K562 (cell line): ENCODE measurements around the gene OR5AU1. TPM values are rescaled to one million over a fixed set of nuclear protein-coding genes. Genes with fewer than 3 reads are reported as not detected.
A peak's percentile ranks its signal among the peaks of the same experiment; 100 is the strongest.

Source experiments
- CEBPG ChIP-seq, 3 experiments: fragments of 200-800 bp in 1 of 3; sonication (Bioruptor generic) in 1 of 3; sonication (generic) in 1 of 3; formaldehyde crosslinking in 1 of 3; IDR thresholded peaks in 2 of 3; conservative IDR thresholded peaks in 1 of 3; 2 replicates each; pipeline versions ENCODE4 v1.6.1 to v1.8.0; 2016 to 2022; ENCODE audit warnings: missing compliant biosample characterization in 2 of 3, missing genetic modification characterization in 2 of 3, mild to moderate bottlenecking in 1 of 3, missing genetic modification reagents in 1 of 3
- CREB1 ChIP-seq, 2 experiments: sonication (generic) in 1 of 2; formaldehyde crosslinking in 1 of 2; IDR thresholded peaks; 2 replicates each; pipeline versions ENCODE4 v1.6.1 to v1.8.0; 2012 to 2022; ENCODE audit warnings: inconsistent platforms in 1 of 2, mild to moderate bottlenecking in 1 of 2, missing genetic modification reagents in 1 of 2, moderate library complexity in 1 of 2
- CXXC5 ChIP-seq: fragments of 250-450 bp; sonication (Bioruptor Pico); IDR thresholded peaks from 2 replicates; pipeline ENCODE4 v1.8.0; 2022; ENCODE audit warnings: inconsistent platforms, mild to moderate bottlenecking, moderate library complexity
- DACH1 ChIP-seq: fragments of 450-650 bp; IDR thresholded peaks from 2 replicates; pipeline ENCODE4 v1.6.1; 2018; ENCODE audit not compliant: partially characterized antibody
- ETV5 ChIP-seq: sonication (generic); formaldehyde crosslinking; IDR thresholded peaks from 2 replicates; pipeline ENCODE4 v1.4.0; 2020; ENCODE audit warnings: low read depth, mild to moderate bottlenecking, missing genetic modification reagents
- HDAC3 ChIP-seq: fragments of 450-650 bp; IDR thresholded peaks from 2 replicates; pipeline ENCODE4 v1.6.1; 2018; ENCODE audit warnings: borderline replicate concordance, mild to moderate bottlenecking, moderate library complexity; ENCODE audit not compliant: partially characterized antibody
- HNRNPL ChIP-seq: fragments of 200-400 bp; formaldehyde crosslinking; IDR thresholded peaks from 2 replicates; pipeline ENCODE4 v1.6.1; 2017; ENCODE audit warnings: low read depth, mild to moderate bottlenecking, low read length
- HSF4 ChIP-seq: fragments of 250-450 bp; sonication (Bioruptor Pico); IDR thresholded peaks from 2 replicates; pipeline ENCODE4 v2.1.2; 2022; ENCODE audit warnings: mild to moderate bottlenecking, moderate library complexity, borderline replicate concordance
- JUNB ChIP-seq: fragments of 450-650 bp; formaldehyde crosslinking; conservative IDR thresholded peaks from 2 replicates; pipeline ENCODE4 v1.4.0; 2020; ENCODE audit warnings: mild to moderate bottlenecking
- MAFK ChIP-seq: IDR thresholded peaks from 2 replicates; pipeline ENCODE4 v1.6.1; 2011; ENCODE audit warnings: low read length, improper control_type of control experiment
- MTA2 ChIP-seq: fragments of 450-650 bp; IDR thresholded peaks from 2 replicates; pipeline ENCODE4 v1.6.1; 2016; ENCODE audit warnings: low read depth
- NFIX ChIP-seq: fragments of 250-450 bp; sonication (Bioruptor Pico); IDR thresholded peaks from 2 replicates; pipeline ENCODE4 v1.4.0; 2020; ENCODE audit warnings: low read depth, mild to moderate bottlenecking, moderate library complexity
- PCBP1 ChIP-seq: fragments of 200-400 bp; formaldehyde crosslinking; IDR thresholded peaks from 2 replicates; pipeline ENCODE4 v1.6.1; 2018; ENCODE audit warnings: mild to moderate bottlenecking, low read depth, low read length; ENCODE audit not compliant: poor library complexity, severe bottlenecking
- RHOXF2B ChIP-seq: fragments of 250-450 bp; sonication (Bioruptor Pico); conservative IDR thresholded peaks from 2 replicates; pipeline ENCODE4 v1.5.1; 2021
- SMARCA4 ChIP-seq: fragments of 450-650 bp; IDR thresholded peaks from 2 replicates; pipeline ENCODE4 v1.6.1; 2016
- TAL1 ChIP-seq: fragments of 450-650 bp; IDR thresholded peaks from 2 replicates; pipeline ENCODE4 v1.6.1; 2016; ENCODE audit warnings: mild to moderate bottlenecking
- TEAD1 ChIP-seq, 2 experiments: fragments of 450-650 bp in 1 of 2; sonication (generic) in 1 of 2; formaldehyde crosslinking; IDR thresholded peaks; 2 replicates each; pipeline versions ENCODE4 v1.4.0 to v1.8.0; 2020 to 2022; ENCODE audit warnings: mild to moderate bottlenecking in 2 of 2, missing genetic modification reagents in 1 of 2
- ZBED1 ChIP-seq: IDR thresholded peaks from 2 replicates; pipeline ENCODE4 v1.6.1; 2014
- ZNF318 ChIP-seq, 2 experiments: fragments of 450-650 bp; IDR thresholded peaks; 2 replicates each; pipeline ENCODE4 v1.6.1; 2016; ENCODE audit warnings: mild to moderate bottlenecking in 2 of 2, borderline replicate concordance in 1 of 2, low read depth in 1 of 2, moderate library complexity in 1 of 2
- ZNF76 ChIP-seq: fragments of 250-450 bp; sonication (Bioruptor Pico); IDR thresholded peaks from 2 replicates; pipeline ENCODE4 v1.4.0; 2020; ENCODE audit warnings: mild to moderate bottlenecking, moderate library complexity, borderline replicate concordance
- polyA plus RNA-seq, 8 experiments: library from polyadenylated mRNA; depleted of rRNA in 4 of 8; stranded (reverse) in 5 of 8; unstranded in 3 of 8; fragments of >200 nt; fragmentation: Nextera tagmentation in 2 of 8; fragmentation: Illumina TruSeq in 1 of 8; extraction: Ambion mirVana in 2 of 8; extraction: Trizol in 1 of 8; gene quantifications; 2 replicates each; pipeline versions ENCODE4 v1.2.1 to v1.2.3, GENCODE V29; 2011 to 2014; ENCODE audit warnings: inconsistent platforms in 1 of 8, missing spikeins in 1 of 8
- total RNA-seq, 7 experiments: library from RNA; depleted of rRNA in 6 of 7; stranded (reverse); fragments of >200 nt in 6 of 7; fragmentation: Illumina TruSeq in 2 of 7; extraction: Trizol in 2 of 7; gene quantifications; 2 replicates each; pipeline versions ENCODE4 v1.2.1 to v1.2.3, GENCODE V29; 2011 to 2021; ENCODE audit warnings: low replicate concordance in 1 of 7

The OR5AU1 gene
- total and polyA plus RNA-seq, 9 of the 15 experiments (the other 6 are each of a cell fraction or from before 2014, with no cell fraction given), result not detected

GRCh38 chr14:21107283-21107800 lies 48.5 kb downstream of the OR5AU1 start (continued):
- no peak for TF ChIP-seq CEBPG (CRISPR knock-in tag; IDR thresholded peaks at IDR 0.05)
- no peak for TF ChIP-seq CEBPG (tag; conservative IDR thresholded peaks at IDR 0.05 in 1 of 2, IDR thresholded peaks at IDR 0.05 in 1 of 2)
- no peak for TF ChIP-seq ZBED1
- TF ChIP-seq ZNF76 (CRISPR knock-in tag), result no peak
- TF ChIP-seq TEAD1 (CRISPR knock-in tag; IDR thresholded peaks at IDR 0.05), result no peak
- no peak for TF ChIP-seq ZNF318 (IDR thresholded peaks at IDR 0.05; ENCODE audit: borderline replicate concordance in 1 of 2, low read depth in 1 of 2)
- no peak for TF ChIP-seq CREB1 (IDR thresholded peaks at IDR 0.05)
- no peak for TF ChIP-seq CREB1 (CRISPR knock-in tag; IDR thresholded peaks at IDR 0.05)
- no peak for TF ChIP-seq PCBP1
- no peak for TF ChIP-seq NFIX (CRISPR knock-in tag)
- TF ChIP-seq HSF4 (CRISPR knock-in tag), result no peak
- TF ChIP-seq HNRNPL, result no peak
- TF ChIP-seq MAFK, result peak; percentile 2; the same call in 1 of the 2 replicates
- TF ChIP-seq RHOXF2B, result no peak
- TF ChIP-seq SMARCA4, result peak; percentile 49
- no peak for TF ChIP-seq HDAC3
- no peak for TF ChIP-seq CXXC5 (CRISPR knock-in tag)
- TF ChIP-seq JUNB, result no peak
- no peak for TF ChIP-seq ETV5
- 0 out of 2 replicates have a peak, but pooled peaks have one; percentile 15 for TF ChIP-seq MTA2
- peak; percentile 47; the same call in 1 of the 2 replicates for TF ChIP-seq TAL1
- no peak for TF ChIP-seq DACH1
